GM19328 (cell line): ENCODE results near the gene FLNB.

Experiments used
- ATAC-seq: cut with Tn5 transposase; IDR thresholded peaks from one replicate; pipeline ENCODE4 v1.9.1; 2021; ENCODE audit warnings: mild to moderate bottlenecking, moderate library complexity; ENCODE audit not compliant: unreplicated experiment

Gene FLNB

DNA sequence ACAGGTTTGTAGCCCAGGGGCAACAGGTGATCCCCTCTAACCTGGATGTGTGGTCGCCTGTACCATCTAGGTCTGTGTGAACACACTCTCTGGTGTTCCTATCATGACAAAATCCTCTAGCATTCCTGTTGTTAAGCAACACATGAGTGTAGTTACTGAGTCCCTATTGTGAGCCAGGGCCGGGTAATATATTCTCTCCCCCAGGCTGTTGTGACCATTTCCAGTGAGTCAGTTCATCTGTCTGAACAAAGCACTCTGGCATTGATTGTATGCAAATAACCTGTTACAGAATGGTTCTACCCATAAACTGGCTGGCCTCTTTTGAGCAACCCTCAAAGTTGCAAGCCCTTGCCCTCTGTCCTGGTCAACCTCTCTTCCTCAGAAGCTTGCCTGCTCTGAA is 2.6 kb upstream of the FLNB start:
- ATAC-seq, result no peak

DNA sequence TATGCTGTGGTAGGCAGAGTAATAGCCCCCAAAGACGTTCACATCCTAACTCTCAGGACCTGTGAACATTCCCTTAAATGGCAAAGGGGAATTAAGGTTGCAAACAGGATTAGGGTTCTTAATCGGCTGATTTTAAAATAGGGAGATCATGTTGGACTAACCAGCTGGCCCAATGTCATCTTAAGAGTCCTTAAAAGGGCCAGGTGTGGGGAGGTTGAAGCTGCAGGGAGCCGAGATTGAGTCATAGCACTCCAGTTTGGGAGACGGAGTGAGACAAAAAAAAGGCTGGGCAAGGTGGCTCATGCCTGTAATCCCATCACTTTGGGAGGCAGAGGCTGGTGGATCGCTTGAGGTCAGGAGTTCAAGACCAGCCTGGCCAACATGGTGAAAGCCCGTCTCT is 1.6 kb upstream of the FLNB start:
- ATAC-seq, result no peak

DNA sequence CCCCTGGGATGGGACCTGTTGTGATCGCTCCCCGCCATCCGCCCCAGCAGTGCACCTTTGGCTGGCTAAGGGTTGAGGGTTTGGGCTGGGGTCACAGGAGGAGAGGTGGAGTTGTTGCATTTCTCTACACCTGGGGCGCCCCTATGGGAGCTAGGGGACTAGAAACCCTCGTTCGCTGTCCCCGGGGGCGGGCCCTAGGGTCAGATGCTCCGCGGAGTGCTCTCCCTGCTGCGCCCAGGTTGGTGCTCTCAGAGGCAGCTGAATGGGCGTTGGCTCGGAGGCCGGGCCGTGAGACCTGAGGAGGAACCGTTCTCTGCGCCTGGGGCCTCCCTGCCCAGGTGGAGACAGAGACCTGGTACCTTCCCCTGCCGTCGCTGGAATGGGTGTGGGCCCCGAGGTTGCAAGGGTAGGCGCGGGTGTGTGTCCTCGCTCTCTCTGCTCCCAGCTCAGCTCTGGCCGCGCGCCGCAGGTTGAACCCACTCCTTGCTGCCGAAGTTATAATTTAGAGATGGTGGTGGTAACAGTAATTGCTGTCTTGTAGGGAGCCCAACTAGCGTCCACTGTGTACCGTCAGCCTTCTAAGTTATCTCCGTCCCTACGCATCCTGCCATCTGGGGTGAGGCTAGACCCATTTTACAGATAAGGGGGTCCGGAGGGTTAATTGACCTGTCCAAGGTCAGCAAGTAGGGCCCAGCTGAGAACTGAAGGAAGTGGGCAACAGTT is 965 bp downstream of the FLNB start:
- no peak for ATAC-seq

DNA sequence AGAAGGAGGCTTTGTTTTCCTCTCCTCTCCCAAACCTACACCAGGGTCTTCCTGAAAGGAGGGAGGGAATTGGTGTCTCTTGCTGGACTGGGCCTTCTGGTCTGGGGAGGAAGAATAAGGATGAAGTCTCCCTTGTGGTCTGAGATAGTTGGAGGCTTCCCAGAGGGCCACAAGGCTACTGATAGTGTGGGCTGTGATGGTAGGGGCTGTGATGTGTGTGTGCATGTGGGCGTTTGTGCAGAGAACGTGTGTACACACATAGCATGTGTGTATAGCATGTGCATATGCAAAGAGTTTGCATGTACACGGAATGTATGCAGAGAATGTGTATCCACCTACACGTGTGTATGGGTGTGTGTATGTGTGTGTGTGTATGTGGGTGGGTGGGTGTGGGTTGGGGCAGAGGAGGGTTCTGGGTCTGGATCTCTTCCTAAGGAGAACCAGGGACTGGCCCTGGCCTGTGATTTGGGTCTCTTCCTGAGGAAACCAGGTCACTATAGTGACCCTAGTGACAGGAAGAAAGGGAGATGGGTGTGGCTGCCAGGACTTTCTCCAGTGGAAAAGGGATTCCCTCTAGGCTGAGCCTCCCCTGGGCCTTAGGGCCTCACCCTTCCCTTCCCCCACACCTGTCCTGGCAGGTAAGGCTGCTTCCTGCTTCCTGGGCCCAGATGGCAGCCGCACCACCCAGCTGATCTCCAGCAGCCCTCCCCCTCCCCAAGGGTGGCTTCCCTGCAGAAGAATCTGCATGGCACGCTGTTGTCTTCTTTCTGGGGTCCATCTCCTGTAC is 1.7 kb downstream of the FLNB start:
- no peak for ATAC-seq

- no peak for ATAC-seq
These were observed 2.3 kb downstream of the FLNB start for GRCh38 chr3:58010562-58010961.

DNA sequence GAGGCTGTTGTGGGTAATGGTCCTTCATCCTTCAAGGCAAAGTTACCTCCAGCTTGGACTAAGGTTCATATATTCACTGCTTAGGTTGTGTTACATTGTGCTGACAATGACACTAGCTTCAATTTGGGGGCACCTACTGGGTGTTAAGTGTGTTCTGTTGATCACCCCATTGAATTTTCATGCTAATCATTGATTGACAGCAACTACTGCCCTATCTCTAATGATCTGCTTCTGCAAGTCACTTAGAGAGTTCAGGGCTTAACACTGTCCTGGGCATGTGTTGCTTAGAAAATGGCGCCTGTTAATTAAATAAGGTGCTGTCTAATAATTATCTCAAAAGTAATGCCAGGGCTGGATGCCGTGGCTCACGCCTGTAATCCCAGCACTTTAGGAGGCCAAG is 3.4 kb downstream of the FLNB start:
- no peak for ATAC-seq

- ATAC-seq, result no peak
These were observed 4.1 kb downstream of the FLNB start for GRCh38 chr3:58012302-58012701.

- ATAC-seq, result no peak
These were observed 4.9 kb downstream of the FLNB start for GRCh38 chr3:58013099-58013498.

GRCh38 chr3:58013973-58014649 is 5.9 kb downstream of the FLNB start:
- ATAC-seq, result no peak

- no peak for ATAC-seq
These were observed 7.3 kb downstream of the FLNB start for GRCh38 chr3:58015520-58015915.

DNA sequence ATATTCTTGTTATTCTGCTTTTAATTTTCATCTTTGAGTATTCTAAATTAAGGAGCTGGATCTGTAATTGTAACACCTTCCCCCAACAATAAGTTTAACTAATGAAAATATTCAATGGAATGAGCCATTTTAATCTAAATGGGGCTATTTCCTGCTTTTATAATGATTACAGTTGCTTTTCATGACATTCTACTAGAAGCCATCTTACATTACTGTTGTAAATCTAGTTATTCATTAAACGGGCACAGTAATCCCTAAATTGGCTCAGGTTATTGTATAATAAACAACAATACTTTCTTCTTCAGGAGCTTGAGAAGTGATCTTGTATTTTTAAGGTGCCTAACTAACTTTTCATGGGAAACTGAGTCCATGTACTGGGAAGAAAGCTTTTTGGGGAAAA is 8.5 kb downstream of the FLNB start:
- ATAC-seq, result no peak

GRCh38 chr3:58018892-58019742 is 10.9 kb downstream of the FLNB start:
- ATAC-seq, result no peak

DNA sequence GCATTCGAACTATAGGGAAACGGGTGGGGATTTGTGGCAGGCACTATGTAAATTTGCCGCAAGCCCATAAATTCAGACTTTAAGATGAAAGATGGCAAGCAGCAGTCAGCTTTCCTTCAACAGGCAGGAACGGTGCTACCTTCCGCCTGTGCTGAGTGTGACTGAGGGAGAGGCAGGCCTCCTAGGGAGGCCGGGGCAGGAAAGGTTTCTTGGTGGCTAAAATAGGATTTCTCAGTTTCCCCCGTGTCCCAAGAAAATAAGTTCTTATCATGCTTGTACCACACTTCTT is 12.5 kb downstream of the FLNB start:
- ATAC-seq, result no peak

- ATAC-seq, result no peak
These were observed 13.1 kb downstream of the FLNB start for GRCh38 chr3:58021072-58021959.

- ATAC-seq, result no peak
These were observed 13.7 kb downstream of the FLNB start for GRCh38 chr3:58021962-58022361.

DNA sequence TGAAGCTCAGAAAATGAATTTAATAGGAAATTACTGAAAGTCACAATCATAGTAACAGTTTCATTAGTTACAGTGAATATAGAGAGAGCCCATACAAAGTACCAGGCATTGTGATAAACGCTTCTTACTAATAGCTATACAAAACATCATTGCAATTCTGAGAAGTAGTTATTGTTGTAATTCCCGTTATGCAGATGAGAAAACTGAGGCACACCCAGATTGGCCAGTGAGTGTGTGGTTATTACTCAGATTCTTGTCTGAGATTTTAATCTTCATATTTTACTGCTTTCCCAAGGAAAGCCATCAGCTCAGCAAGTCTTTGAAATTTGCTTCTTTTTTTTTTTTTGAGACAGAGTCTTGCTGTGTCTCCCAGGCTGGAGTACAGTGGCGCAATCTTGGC is 14.3 kb downstream of the FLNB start:
- no peak for ATAC-seq

DNA sequence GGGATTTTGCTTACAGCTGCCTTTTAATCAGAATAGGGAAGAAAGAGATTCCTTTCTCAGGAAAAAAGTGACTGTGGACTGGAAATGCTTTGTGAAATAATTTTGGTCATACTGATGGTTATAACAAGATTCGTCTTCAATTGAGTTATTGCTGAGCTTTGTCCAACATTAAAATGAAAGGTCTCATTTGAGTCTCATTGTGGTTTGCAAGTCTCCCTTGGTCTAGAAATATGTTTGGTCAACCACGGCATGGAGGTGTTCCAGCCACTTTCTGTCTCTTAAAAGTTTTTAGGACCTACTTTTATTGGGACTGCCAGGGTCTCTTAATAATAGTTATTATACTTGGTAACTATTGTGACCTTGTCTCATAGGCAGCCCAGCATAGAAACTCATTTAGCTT is 15.3 kb downstream of the FLNB start:
- ATAC-seq, result no peak

DNA sequence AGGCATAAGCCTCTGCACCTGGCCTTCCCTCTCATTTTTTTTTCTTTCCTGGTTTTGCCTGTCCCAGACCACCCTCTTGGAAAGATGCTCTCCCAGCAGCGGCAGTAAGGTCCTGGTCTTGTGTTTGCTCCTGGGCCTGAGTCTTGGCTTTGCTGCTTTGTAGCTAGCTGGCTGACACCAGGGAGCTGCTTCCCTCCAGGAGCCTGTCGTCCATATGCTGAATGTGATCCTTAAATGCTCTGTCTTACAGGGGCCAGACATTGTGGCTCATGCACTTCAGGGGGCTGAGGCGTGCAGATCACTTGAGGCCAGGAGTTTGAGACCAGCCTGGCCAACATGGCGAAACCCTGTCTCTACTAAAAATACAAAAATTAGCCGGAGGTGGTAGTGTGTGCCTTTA is 17.2 kb downstream of the FLNB start:
- no peak for ATAC-seq

GRCh38 chr3:58025837-58026569 is 17.8 kb downstream of the FLNB start:
- ATAC-seq, result no peak

DNA sequence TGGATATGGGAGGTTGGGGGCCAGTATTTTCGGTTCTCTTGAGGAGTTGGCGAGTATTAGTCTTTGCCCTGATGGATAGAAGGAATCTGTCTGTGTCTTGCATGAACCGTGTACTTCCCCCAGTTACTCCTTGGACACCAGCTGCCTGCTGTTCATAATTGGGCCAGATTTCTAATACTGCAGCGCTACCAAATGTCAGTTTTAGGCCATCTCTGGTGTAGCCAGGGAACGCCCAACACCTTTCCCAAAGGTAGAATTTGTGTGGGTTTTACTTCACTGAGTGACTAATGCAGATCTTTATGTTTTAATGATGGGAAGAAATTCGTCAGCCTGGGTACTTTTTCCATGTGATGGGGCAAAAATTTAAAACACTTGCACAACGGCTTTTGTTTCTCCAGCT is 18.4 kb downstream of the FLNB start:
- no peak for ATAC-seq
